Measurements from ENCODE around the gene ZNF740. TPM values are rescaled to one million over a fixed set of nuclear protein-coding genes. Genes with fewer than 3 reads are reported as not detected.

The ZNF740 gene
- total RNA-seq, 2 experiments from 2014 or later, result 31.6 to 58.2 TPM

DNA sequence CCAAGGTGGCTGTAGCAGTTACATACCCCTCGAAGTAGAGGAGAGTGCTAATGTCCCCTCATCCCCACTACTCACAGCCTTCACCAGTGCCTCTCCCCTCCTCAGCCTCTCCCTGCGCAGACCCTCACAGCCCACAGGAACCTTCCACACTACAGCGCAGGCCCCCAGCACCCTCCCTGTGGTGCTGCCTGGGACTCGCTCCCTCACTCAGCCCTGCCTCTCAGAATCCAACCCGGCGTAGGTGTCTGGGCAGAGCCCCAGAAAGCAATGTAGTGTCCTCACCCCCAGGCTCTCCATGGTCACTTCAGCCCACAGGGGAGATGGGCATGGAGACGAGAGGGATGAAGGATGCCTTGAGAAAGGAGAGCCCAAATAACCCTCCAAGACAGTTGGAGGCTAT, 10.9 kb upstream of the ZNF740 start:
- TF ChIP-seq, protein P1, sequence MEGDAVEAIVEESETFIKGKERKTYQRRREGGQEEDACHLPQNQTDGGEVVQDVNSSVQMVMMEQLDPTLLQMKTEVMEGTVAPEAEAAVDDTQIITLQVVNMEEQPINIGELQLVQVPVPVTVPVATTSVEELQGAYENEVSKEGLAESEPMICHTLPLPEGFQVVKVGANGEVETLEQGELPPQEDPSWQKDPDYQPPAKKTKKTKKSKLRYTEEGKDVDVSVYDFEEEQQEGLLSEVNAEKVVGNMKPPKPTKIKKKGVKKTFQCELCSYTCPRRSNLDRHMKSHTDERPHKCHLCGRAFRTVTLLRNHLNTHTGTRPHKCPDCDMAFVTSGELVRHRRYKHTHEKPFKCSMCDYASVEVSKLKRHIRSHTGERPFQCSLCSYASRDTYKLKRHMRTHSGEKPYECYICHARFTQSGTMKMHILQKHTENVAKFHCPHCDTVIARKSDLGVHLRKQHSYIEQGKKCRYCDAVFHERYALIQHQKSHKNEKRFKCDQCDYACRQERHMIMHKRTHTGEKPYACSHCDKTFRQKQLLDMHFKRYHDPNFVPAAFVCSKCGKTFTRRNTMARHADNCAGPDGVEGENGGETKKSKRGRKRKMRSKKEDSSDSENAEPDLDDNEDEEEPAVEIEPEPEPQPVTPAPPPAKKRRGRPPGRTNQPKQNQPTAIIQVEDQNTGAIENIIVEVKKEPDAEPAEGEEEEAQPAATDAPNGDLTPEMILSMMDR (conservative IDR thresholded peaks at IDR 0.05; ENCODE audit: low read length), result no peak
- TF ChIP-seq EZH2phosphoT487 (IDR thresholded peaks at IDR 0.05; ENCODE audit: borderline replicate concordance, low read depth, low read length), result no peak
- no peak overlapping the region for H3K4me2 ChIP-seq (ENCODE audit: low read length)
- CTCF ChIA-PET (ENCODE audit: unreplicated experiment), result no interaction called here
- H3K9me2 ChIP-seq (ENCODE audit: insufficient read depth, low read length), result no peaks in the 10 kb centered on the region
- no peaks in the 10 kb centered on the region for H4K20me1 ChIP-seq (ENCODE audit: insufficient read depth, low read length)
- no peak overlapping the region for H3K27ac ChIP-seq (ENCODE audit: low read depth, low read length, poor library complexity, severe bottlenecking)
- H2AFZ ChIP-seq (ENCODE audit: low read length), result no peak overlapping the region
- POLR2A ChIA-PET, result no interaction called here
- H3K4me1 ChIP-seq (ENCODE audit: insufficient read depth, low read length, poor library complexity, severe bottlenecking), result no peaks in the 10 kb centered on the region
- no peaks in the 10 kb centered on the region for H3K36me3 ChIP-seq (ENCODE audit: insufficient read depth, low read length)
- H3K9me3 ChIP-seq (ENCODE audit: low read length), result no peaks in the 10 kb centered on the region
- DNase-seq (ENCODE audit: low spot score), result no peak
- H3K4me3 ChIP-seq (ENCODE audit: low read depth, low read length, poor library complexity, severe bottlenecking), result no peak overlapping the region
- no TSS peak for BruUV-seq (replicated peaks)
- intact Hi-C loops (cut with micrococcal nuclease; ENCODE audit: unreplicated experiment), result no loop called here
- no peaks in the 10 kb centered on the region for H3K79me2 ChIP-seq (ENCODE audit: insufficient read depth, low read depth, low read length)

DNA sequence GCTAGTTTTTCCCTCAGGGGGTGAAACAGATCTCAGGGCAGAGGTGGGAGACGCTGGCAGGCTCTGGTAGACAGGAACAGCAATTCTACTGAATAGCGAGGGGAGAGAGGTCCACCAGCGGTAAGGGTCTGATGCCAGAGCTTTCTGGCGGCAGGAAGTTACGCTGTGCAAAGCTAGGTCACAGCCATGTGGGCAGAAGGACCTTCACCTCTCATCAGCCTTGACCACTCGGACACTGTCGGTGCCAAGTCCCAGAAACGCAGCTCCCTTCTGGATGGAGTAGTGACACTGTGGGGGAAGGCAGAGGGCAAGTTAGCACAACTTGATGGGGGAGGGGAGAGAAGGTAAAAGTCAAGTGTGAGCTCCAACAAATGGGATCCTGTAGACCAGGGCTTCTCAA, 10.3 kb upstream of the ZNF740 start:
- H3K79me2 ChIP-seq (ENCODE audit: insufficient read depth, low read depth, low read length), result no peaks in the 10 kb centered on the region
- intact Hi-C loops (cut with micrococcal nuclease; ENCODE audit: unreplicated experiment), result no loop called here
- H3K27ac ChIP-seq (ENCODE audit: low read depth, low read length, poor library complexity, severe bottlenecking), result no peak overlapping the region
- H3K4me3 ChIP-seq (ENCODE audit: low read depth, low read length, poor library complexity, severe bottlenecking), result no peak overlapping the region
- POLR2A ChIA-PET, result no interaction called here
- H3K4me2 ChIP-seq (ENCODE audit: low read length), result no peak overlapping the region
- TF ChIP-seq EZH2phosphoT487 (IDR thresholded peaks at IDR 0.05; ENCODE audit: borderline replicate concordance, low read depth, low read length), result no peak
- TF ChIP-seq, protein P1 (conservative IDR thresholded peaks at IDR 0.05; ENCODE audit: low read length), result no peak
- H3K9me3 ChIP-seq (ENCODE audit: low read length), result no peaks in the 10 kb centered on the region
- no peaks in the 10 kb centered on the region for H3K4me1 ChIP-seq (ENCODE audit: insufficient read depth, low read length, poor library complexity, severe bottlenecking)
- H4K20me1 ChIP-seq (ENCODE audit: insufficient read depth, low read length), result no peaks in the 10 kb centered on the region
- CTCF ChIA-PET (ENCODE audit: unreplicated experiment), result no interaction called here
- BruUV-seq (replicated peaks), result no TSS peak
- no peak overlapping the region for H2AFZ ChIP-seq (ENCODE audit: low read length)
- DNase-seq (ENCODE audit: low spot score), result no peak
- no peaks in the 10 kb centered on the region for H3K9me2 ChIP-seq (ENCODE audit: insufficient read depth, low read length)
- H3K36me3 ChIP-seq (ENCODE audit: insufficient read depth, low read length), result no peaks in the 10 kb centered on the region

DNA sequence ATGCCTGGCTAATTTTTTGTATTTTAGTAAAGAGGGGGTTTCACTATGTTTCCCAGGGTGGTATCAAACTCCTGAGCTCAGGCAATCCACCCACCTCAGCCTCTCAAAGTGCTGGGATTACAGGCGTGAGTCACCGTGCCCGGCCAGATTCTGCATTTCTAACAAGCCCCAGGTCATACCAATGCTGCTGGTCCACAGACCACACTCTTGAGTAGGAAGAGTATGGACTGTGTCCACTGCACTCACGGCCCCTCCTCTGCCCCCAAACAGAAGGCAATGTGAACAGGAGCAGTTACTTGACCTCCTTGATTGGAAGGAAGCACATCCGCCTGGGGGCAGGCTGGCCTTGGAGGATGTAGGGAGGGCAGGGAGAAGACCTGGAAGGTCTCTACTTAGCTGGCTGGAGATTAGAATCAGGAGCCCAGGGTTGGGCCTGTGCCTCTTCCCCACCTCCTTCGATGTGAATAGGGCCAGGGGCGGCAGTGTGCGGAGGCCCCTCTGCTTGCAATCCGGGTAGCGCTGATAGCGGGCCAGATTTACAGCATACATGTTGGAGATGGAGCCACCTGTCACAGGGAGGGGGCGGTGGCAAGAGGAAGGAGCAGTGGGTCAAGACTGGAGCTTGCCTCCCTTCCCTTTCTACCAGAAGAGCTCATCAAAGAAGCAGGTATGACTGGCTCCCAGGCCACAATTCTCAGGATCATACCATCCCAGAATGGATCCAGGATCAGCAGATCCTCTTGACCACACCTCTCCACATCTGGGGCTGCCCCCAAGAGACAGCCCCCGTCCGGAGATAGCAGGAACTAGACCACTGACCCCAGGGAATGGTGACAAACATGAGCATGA, 9.4 kb upstream of the ZNF740 start:
- no TSS peak for BruUV-seq (replicated peaks)
- Histone ChIP-seq H2AFZ (ENCODE audit: low read length) (no peak overlapping the region), H3K27ac (ENCODE audit: low read depth, low read length, poor library complexity, severe bottlenecking) (no peak overlapping the region), H4K20me1 (ENCODE audit: insufficient read depth, low read length) (no peaks in the 10 kb centered on the region), H3K4me2 (ENCODE audit: low read length) (no peak overlapping the region), H3K9me3 (ENCODE audit: low read length) (no peaks in the 10 kb centered on the region), H3K9me2 (ENCODE audit: insufficient read depth, low read length) (no peaks in the 10 kb centered on the region), H3K36me3 (ENCODE audit: insufficient read depth, low read length) (no peaks in the 10 kb centered on the region), H3K79me2 (ENCODE audit: insufficient read depth, low read depth, low read length) (no peaks in the 10 kb centered on the region), H3K4me1 (ENCODE audit: insufficient read depth, low read length, poor library complexity, severe bottlenecking) (no peaks in the 10 kb centered on the region), H3K4me3 (ENCODE audit: low read depth, low read length, poor library complexity, severe bottlenecking) (no peak overlapping the region)
- no peak for TF ChIP-seq EZH2phosphoT487 (IDR thresholded peaks at IDR 0.05; ENCODE audit: borderline replicate concordance, low read depth, low read length)
- TF ChIP-seq, protein P1 (conservative IDR thresholded peaks at IDR 0.05; ENCODE audit: low read length), result no peak
- ChIA-PET POLR2A (no interaction called here), CTCF (ENCODE audit: unreplicated experiment) (no interaction called here)
- intact Hi-C loops (cut with micrococcal nuclease; ENCODE audit: unreplicated experiment), result no loop called here
- DNase-seq (ENCODE audit: low spot score), result no peak

All from OCI-LY7 (cell line).